NCI-H146 treated with DMSO at 0.1 percent for 48 hours (cell line): ENCODE results near the gene GAS7.

ENCODE experiments used
- DNase-seq: peaks from one replicate; lab custom pipeline; 2025; ENCODE audit not compliant: unreplicated experiment; lab: John Stamatoyannopoulos, UW

Gene GAS7

GRCh38 chr17:9899280-9900043 lies 298.9 kb downstream of the GAS7 start:
- DNase-seq: no peak

GRCh38 chr17:9898812-9899211 lies 299.6 kb downstream of the GAS7 start:
- DNase-seq: no peak

- DNase-seq: no peak
Measured at GRCh38 chr17:9897372-9897968, 300.9 kb downstream of the GAS7 start.

GRCh38 chr17:9895923-9896322 lies 302.5 kb downstream of the GAS7 start:
- no peak for DNase-seq

GRCh38 chr17:9894231-9894630 lies 304.2 kb downstream of the GAS7 start:
- no peak for DNase-seq

GRCh38 chr17:9893411-9894012 lies 304.9 kb downstream of the GAS7 start:
- DNase-seq: no peak

GRCh38 chr17:9890124-9890523 lies 308.3 kb downstream of the GAS7 start:
- DNase-seq: no peak

- no peak for DNase-seq
Measured at GRCh38 chr17:9887508-9887907, 310.9 kb downstream of the GAS7 start.

- no peak for DNase-seq
Measured at GRCh38 chr17:9886141-9886930, 312.1 kb downstream of the GAS7 start.

- no peak for DNase-seq
Measured at GRCh38 chr17:9883451-9883850, 315.0 kb downstream of the GAS7 start.

GRCh38 chr17:9880582-9880999 lies 317.8 kb downstream of the GAS7 start:
- DNase-seq: no peak

GRCh38 chr17:9878786-9879525 lies 319.4 kb downstream of the GAS7 start:
- no peak for DNase-seq

GRCh38 chr17:9878356-9878755 lies 320.1 kb downstream of the GAS7 start:
- DNase-seq: no peak

GRCh38 chr17:9875441-9875840 lies 323.0 kb downstream of the GAS7 start:
- DNase-seq: no peak

GRCh38 chr17:9874722-9875121 lies 323.7 kb downstream of the GAS7 start:
- no peak for DNase-seq

- DNase-seq: no peak
Measured at GRCh38 chr17:9872852-9873251, 325.6 kb downstream of the GAS7 start.

GRCh38 chr17:9868552-9868951 lies 329.9 kb downstream of the GAS7 start:
- DNase-seq: no peak

- no peak for DNase-seq
Measured at GRCh38 chr17:9865586-9865985, 332.8 kb downstream of the GAS7 start.

GRCh38 chr17:9862949-9863348 lies 335.5 kb downstream of the GAS7 start:
- no peak for DNase-seq

GRCh38 chr17:9862220-9862619 lies 336.2 kb downstream of the GAS7 start:
- no peak for DNase-seq

- DNase-seq: no peak
Measured at GRCh38 chr17:9860851-9861250, 337.6 kb downstream of the GAS7 start.
